ENCODE measurements around the gene TYRP1.

Gene TYRP1

DNA sequence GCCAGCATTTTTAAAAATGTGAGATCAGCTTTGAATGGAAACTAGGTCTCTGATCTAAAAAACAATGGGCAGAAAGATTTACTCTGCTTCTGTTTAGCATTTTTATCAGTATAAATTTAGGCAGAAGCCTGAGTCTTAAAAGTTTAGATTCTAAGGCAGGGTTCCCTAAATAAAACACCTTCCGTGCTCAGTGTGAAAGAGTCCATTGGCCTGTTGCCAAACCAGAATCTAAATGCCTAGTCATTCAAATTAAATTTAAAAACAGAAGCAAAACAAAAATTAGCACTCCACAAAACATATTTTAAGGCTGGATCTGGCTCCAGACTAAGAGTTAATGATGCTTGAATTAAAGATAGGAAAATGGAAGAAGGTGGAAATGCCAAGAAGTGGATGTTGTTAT lies 4.5 kb downstream of the TYRP1 start:
- DNase-seq = no peak

DNA sequence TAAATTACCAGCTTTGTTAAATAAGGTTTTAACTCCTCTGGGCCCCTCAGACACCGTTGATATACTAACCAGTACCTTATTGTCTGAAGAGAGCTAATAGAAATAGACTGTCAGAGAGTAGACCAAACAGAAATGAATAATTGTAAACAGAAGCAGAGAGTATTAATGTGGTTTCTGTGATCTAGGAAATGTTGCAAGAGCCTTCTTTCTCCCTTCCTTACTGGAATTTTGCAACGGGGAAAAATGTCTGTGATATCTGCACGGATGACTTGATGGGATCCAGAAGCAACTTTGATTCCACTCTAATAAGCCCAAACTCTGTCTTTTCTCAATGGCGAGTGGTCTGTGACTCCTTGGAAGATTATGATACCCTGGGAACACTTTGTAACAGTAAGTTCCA lies 5.1 kb downstream of the TYRP1 start:
- DNase-seq = no peak

DNA sequence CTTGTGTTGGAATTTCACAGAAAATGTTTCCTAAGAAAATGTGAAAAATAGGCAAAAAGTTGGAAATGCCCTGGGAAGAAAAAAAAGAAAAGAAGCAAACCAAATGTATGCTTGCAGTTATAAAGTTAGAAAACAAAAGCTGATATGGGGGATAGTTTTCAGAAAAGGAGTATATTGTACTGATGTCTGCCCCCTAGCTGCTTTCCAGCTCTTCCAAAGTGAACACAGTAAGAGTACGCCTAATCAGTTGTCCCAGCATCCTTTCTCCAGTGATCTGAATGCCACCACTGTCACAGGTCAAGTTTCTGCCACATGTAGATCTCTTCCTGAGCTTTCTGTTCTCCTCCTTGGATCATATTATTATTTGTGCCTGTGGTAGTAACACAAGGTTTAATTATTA lies 5.8 kb downstream of the TYRP1 start:
- no peak for DNase-seq

DNA sequence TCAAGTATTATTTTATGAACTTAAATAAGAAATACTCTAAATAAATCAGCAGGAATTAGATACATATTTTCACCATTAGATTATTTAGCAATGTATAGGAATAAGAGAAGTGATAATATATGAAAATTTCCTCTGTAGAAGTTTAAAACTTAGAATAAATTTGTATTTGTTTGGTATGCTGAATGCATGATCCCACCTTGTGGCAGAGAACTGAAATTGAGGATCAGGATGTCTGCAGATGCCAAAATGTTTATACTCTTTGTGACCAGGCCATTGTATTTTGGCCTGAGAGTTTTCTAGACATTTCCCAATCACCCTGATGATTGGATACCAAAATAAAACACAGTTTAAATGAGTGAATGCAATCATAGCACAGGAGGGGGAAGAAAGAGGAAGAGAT lies 6.3 kb downstream of the TYRP1 start:
- DNase-seq = no peak

DNA sequence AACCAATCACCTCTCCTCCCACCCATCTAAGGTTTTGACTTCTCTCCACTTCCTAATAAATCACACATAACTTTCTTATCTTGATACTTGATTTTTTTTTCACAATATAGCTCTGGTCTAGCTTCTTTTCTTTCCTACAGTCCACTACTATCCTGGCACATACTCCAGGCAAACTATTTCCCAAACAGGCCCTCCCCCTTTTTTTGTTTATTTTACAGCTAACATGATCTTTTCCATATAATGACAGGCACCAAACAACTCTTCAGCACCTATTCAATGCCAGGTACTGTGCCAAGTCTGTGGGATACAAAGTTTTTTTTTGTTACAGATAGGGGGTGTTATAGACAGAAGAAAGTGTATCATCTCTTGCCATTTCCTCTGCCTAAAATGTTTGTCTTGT lies 7.9 kb downstream of the TYRP1 start:
- no peak for DNase-seq

DNA sequence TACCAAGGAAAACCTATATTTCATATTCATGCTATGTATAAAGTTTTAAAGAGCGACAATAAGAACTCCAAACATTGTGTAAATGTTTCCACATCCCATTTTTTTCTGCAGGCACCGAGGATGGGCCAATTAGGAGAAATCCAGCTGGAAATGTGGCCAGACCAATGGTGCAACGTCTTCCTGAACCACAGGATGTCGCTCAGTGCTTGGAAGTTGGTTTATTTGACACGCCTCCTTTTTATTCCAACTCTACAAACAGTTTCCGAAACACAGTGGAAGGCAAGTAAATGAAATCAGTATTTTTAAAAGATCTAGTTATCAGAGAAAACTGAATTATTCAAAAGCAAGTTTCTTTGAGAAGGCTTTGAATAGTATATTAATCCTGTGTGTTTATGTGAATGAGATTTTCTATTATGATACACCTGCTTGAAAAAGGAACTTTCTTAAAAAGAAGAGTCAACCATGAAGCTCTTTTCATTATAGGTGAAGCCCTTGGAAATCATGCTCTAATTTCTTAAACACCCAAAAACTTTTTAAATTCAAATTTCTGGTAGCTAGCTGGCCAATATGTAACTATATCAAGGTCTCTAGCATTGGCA lies 9.1 kb downstream of the TYRP1 start:
- DNase-seq = no peak

DNA sequence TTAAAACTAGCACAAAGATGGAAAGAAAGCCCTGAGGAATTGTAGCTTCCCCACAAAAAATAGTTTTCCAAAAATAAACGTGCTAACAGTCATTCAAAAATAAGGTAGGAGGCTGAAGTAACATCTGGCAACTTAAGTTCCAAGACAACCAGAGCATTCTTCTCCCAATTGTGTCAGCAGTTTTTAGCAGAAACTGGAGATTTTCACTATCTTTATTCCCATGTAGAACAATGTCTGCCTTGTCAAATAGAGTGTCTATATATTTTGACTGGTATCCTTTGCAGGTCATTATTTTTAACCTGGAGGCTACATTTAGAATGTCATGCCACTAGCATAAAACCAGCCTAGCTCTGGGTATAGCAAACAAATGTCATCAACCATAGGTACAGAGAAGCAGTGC lies 10.8 kb downstream of the TYRP1 start:
- DNase-seq = no peak

DNA sequence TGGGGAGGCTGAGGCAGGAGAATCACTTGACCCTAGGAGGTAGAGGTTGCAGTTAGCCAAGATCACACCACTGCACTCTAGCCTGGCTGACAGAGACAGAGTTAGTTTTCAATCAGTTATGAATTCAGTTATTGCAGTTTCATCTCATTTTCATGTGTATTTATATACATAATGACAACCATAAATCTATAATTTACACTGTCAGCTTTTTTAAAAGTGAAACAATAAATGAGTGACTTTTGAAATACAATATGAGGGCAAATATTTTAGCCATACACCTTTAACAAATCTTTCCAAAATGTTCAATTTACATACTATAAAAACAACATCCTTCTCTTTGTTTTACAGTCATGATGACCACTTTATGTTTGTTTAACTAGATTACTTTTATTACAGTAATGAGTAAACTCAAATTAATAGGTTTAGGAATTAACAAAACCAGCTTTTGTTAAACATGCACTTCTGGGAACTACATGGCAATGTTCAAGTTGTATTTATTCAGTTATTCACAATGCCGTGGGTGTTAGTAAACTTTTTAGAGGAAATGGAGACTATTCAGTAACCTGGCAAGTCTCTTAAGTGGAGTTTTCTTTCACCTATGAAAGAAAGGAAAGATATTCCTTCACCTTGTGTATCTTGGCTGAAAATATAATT lies 12.7 kb downstream of the TYRP1 start:
- no peak for DNase-seq

DNA sequence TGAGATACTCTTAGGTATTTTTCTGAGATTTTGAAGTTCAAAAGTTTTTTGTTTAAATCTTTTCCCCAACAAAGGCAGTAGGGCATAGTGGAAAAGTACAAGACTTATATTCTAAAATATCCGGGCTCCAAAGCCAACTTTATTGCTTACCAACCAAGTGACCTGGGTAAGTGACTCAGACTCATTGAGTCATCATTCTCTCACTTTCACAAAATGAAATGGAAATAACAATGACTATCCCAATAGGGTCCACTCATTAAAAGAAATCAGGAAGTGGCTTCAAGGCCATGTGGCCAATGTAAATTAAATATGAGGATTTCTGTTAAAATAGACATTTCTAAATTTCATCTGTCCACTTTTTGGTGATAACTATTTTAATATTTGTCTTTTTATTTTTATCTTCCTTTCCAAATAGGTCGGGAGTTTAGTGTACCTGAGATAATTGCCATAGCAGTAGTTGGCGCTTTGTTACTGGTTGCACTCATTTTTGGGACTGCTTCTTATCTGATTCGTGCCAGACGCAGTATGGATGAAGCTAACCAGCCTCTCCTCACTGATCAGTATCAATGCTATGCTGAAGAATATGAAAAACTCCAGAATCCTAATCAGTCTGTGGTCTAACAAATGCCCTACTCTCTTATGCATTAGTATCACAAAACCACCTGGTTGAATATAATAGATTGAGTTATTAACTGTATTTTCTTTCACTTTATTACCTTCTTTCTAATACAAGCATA lies 15.5 kb downstream of the TYRP1 start:
- DNase-seq = no peak

DNA sequence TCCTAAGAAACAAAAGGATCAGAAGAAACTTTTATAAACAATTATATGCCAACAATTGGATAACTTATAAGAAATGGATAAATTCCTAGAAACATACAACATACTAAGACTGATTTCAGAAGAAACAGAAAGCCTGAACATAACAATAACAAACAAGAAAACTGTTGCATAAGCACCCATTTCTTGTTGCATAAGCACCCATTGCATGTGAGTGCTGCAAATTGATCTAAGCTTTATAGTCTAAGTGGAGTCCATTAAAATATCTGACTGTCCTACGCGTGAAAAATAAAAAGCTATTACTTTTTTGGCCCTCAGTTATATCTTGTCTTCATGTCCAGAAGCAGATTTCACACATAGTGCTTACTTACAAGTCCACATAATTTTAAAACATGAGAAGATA lies 19.3 kb downstream of the TYRP1 start:
- DNase-seq = no peak

DNA sequence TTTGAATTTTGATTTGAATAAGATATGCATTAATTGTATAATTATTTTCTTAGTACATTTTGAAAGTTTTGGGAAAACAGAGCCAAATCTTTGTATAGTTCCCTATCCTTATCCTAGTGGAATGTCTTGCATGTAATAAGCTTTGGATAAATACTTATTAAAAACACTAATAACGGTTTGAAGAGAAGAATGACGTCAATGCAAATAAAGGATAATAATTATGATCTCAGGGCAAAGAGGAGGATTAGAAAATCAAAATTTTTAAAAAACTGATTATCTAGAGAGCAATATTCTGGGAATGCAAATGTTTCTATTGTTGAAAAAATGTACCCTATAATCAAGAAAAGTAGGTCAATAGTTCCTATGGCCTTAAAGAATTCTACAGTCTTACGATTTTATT lies 22.1 kb downstream of the TYRP1 start:
- no peak for DNase-seq

DNA sequence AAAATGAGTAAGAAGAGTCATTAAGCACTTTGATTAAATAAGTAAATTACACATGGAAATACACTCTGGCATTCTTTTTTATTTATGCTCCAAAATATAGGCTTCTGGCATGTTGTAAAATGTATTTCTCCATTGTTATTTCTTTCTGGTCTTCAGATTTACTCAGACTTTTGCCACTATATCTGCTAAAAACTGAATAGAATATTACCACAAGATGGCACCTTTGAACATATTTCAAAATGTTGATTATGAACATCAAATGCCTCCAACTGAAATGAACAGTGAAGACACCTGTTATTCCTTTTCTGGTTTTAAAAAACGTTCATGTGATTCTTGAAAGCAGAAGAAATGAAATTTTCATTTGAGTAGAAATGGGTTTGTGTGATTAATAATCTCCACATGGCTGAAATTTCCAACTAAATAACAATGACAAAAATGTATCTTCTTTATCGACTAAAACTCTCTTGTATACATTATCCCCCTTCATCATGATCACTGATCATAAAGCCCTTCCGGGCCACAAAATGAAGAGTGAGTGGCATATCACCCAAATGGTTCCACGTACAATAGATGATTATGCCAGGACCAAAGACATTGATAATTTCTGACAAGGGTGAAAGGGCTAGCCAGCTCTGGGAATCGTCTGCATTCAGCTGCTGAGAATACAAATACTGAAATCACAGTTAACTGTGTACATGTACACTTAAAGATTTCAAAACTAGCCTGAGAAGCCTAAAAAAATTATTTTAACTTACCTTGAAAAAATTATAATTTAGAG lies 23.8 kb downstream of the TYRP1 start:
- no peak for DNase-seq

DNA sequence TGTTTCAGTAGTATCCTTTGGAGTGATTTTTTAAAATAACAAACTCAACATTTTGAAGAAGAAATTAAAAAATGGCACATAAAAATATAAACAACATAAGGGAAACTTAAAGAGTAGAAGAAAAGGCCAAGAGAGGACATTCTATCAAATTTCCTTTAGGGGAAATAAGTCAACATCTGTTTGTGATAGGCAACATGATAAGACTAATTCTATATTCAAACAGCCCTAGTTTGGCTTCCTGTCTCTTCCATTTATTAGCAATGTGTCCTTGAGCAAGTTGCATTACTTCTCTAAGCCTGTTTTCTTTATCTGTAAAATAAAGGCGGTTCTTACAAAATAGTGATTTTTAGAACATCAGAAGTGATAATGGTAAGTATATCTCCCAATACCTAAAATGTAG lies 24.7 kb downstream of the TYRP1 start:
- DNase-seq = no peak

DNA sequence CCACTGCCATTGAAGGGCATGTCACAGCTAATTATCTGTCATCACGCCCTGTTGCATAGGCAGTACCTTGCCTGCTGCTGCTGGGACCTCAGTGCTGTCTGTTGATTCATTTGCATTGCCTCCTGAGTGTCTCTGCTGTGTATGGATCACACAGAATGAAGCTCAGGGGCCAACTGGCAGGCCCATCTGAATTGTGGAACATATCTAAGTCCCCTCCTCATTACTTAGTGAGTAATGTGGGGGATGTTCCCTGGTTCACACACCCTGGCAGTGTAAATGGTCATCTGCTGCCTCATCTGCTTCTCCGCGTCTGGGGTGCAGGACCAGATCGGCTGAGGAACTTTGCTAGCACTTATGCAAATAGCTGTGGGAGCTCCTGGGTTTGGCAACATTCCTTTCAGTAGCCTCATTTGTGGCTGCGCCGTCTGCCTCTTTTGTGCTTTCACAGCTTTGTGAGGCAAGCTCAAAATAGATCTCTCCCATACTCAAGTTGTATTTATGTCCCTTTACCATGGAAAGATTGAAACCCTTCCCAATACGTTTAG lies 25.4 kb downstream of the TYRP1 start:
- no peak for DNase-seq

DNA sequence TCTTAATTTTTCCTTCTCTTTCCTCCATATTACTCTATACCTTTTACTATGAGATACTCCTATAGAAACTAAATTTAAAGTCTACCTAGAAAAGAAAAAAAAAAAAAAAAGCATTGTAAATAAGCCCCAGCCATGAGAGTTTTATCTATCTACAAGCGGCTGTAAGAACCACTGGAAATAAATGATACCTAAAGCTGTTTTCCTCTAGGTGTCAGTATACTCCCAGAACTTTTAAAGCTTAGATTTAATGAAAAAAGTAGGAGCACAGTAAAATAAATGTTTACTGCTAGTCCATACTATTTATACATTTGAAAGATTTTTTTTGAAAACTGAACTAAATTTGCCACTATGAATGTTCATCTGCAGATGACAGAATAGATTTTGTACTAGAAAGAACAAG lies 26.2 kb downstream of the TYRP1 start:
- DNase-seq = no peak

DNA sequence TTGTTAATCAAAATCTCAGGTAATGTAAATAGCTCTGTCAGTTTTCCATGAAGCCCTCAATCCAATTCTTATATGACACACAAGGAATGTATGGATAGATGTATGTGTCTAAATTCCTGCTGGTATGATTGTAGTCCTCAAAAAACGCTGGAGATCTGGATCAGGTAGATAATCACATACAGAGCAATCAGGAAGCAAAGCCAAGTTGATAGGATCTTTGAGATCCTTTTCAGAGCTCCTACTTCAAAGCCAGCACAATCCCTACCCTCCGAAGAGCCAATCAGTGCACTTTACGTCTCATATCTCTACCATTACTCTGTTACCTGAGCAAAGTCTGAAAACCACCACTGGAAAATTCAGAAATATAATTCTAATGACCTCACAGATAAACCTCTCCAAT lies 27.4 kb downstream of the TYRP1 start:
- no peak for DNase-seq

DNA sequence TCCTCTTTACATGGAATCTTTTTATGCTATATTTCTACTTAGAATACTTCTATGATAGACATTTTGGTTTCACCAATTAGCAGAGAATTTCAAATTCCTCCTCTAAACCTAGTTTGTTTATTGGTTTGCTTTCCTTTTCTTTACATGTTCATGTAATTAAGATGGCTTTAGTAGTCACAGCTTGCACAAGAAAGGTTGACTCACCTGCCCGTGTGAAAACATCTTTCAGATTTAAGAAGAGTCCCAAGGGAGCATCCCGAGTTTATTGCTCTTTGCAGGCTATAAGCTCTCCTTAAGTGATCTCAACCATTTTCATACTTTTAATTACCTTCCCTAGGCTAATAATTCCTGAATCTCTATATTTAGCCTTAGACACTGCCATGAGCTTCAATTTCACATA lies 28.9 kb downstream of the TYRP1 start:
- no peak for DNase-seq

DNA sequence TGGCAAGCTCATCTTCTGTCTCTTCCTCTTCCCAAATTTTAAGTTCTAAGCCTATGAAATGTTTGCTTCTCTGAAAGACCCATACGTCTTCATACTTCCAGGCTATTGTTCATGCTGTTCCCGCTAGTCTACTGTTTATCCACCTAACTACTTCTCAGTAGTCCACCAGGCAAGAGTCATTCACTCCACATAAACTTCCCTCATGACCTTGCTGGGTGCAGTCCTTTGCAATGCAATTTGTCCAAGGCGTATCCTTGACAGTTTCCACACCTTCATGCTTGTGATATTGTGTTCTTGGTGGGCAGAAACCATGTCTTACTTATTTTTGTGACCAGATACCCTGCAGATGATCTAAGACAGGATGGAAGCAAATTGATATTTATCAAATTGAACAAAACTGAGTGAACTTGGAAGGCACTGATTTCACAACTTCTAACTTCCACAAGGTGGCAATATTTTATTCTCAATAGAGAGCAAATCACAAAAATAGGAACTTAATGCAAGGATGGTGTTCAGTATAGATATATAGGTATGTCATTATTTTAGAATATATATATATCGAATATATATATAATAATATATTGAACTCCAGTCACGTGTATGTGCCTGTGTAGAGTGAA lies 30.3 kb downstream of the TYRP1 start:
- DNase-seq = no peak

DNA sequence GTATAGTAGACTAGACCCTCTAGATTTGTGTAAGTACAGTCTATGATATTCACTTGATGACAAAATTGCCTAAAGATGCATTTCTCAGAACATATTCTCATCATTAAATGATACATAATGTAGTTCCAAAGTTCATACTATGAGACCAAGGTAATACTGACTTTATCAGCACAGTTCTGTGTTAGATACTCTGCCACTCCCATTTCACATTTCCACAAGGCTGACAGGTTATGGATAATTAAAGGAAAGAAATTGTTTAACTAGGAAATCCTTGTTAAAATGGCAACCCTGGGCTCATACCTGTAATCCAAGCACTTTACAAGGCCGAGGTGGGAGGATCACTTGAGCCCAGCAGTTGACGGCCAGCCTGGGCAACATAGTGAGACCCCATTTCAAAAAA lies 33.6 kb downstream of the TYRP1 start:
- DNase-seq = no peak

DNA sequence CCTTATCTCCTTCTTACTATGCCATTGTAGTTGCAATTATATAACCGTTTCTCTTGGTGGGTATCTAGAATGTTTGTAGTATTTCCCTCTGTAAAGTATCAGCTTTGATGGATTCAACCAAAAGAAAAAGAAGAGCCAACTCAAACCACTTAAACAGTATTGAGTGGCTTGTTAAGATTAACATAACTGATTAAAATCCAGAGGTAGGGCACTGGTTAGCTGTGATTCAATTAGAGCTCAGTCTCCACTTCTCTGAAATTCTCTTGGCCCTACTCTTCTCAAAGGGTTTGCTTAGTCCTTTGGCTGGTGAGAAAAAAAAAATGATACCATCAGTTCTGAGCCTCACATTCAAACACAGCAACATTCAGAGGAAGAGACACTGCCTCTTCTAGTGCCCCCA lies 37.0 kb downstream of the TYRP1 start:
- DNase-seq = no peak

DNA sequence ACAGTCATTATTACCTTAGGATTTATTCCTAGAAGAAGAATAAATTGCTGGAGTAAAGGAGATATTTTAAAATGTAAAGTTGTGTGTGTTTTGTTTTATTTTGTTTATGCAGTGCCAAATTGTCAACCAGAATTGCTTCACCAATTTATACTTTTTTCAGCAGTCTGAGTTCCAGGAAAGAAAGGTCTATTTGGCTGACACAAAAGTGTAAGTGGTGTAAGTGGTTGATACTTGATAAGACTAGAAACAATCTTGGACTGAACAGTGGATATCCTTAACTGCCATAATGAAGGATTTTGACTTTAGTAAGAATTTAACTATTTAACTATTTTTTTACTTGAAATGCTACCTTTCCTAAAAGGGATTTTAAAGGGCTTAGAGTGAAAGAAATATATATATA lies 37.7 kb downstream of the TYRP1 start:
- no peak for DNase-seq

DNA sequence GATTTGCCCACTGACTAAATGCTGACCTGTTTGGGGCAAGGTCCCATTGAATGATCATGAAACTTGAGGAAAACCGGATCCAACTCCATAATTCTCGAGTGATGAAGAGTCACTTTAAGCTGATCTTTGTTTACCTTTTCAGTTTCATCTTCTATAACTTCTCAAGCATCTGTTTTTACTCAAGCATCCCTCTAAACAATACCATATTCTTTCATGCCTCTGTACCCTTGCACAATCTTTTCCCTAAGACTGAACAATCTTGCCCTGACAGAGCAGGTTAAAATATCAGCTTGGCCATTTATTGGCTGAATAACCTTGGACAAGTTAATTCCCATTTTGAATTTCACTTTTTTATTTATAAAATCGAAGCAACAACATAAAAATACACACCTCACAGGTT lies 39.8 kb downstream of the TYRP1 start:
- DNase-seq = no peak

DNA sequence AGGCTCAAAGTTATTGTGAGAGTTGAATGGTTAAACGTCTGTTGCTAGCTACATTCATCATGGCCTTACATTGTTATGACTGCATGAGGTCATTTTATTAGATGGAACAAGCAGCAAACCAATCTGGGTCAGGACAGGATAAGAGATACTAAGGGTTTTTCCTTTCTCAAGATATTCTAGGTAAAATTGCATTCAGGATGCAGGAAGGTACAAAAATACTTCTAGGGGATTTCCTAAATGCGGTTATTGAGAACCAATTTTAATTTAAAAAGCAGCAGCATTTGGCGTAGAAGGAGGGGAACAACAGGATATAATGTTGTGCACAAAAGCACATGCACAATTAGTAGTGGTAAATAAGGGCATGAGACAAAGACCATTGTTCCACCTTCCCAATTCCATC lies 42.5 kb downstream of the TYRP1 start:
- DNase-seq = no peak
